Testis (tissue), 2 donors: ENCODE measurements around the gene POTEG.
"Not testable (repeated sequence)": the region's sequence is repeated elsewhere in the genome, so short reads cannot be mapped to it uniquely, and the experiment has no call there.

Experiments used
- POLR2A ChIP-seq: fragments of 450-650 bp; IDR thresholded peaks from one replicate; pipeline ENCODE4 v1.6.1; 2017; ENCODE audit warnings: antibody characterized with exemption, mild to moderate bottlenecking, moderate library complexity
- TF ChIP-seq, protein P1 (sequence below), 3 experiments: fragments of 450-650 bp in 2 of 3; fragments of 200-600 bp in 1 of 3; sonication (generic) in 1 of 3; IDR thresholded peaks; one replicate each; pipeline ENCODE4 v1.5.1; 2016 to 2019; ENCODE audit warnings: antibody characterized with exemption in 3 of 3, mild to moderate bottlenecking in 2 of 3, moderate library complexity in 1 of 3

DNA sequence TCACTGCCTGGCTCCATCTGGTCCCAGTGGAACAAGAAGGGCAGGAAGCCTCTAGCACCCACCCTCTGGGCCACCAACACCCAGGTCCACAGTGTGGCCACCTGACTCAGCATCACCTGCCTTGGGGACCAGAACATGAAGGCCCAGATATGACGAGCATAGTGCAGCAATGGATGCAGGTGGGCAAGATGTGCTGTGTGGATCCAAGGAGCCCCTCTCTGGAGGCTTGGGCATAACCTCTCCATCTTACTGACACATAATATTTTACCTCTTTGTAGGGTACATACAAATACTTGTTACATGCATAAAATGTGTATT is 2.9 kb upstream of the POTEG start:
- not testable (repeated sequence) for TF ChIP-seq POLR2A
- TF ChIP-seq, protein P1, sequence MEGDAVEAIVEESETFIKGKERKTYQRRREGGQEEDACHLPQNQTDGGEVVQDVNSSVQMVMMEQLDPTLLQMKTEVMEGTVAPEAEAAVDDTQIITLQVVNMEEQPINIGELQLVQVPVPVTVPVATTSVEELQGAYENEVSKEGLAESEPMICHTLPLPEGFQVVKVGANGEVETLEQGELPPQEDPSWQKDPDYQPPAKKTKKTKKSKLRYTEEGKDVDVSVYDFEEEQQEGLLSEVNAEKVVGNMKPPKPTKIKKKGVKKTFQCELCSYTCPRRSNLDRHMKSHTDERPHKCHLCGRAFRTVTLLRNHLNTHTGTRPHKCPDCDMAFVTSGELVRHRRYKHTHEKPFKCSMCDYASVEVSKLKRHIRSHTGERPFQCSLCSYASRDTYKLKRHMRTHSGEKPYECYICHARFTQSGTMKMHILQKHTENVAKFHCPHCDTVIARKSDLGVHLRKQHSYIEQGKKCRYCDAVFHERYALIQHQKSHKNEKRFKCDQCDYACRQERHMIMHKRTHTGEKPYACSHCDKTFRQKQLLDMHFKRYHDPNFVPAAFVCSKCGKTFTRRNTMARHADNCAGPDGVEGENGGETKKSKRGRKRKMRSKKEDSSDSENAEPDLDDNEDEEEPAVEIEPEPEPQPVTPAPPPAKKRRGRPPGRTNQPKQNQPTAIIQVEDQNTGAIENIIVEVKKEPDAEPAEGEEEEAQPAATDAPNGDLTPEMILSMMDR (IDR thresholded peaks at IDR 0.05): not testable (repeated sequence)
